Measurements from ENCODE around the gene RAB20. TPM values are rescaled to one million over a fixed set of nuclear protein-coding genes. Genes with fewer than 3 reads are reported as not detected.

The RAB20 gene
- total and polyA plus RNA-seq, 2 of the 8 experiments (the other 6 are each of a cell fraction or from before 2014, with no cell fraction given) = 14.8 to 27.9 TPM

GRCh38 chr13:110553417-110553816, 8.1 kb downstream of the RAB20 start:
- no peak overlapping the region for H4K5ac ChIP-seq (ENCODE audit: insufficient read length, low read depth, low read length)
- DNase-seq (ENCODE audit: low read depth in 1 of 2, low spot score in 2 of 2) (no peak), FAIRE-seq (peak; percentile 24)
- H2BK12ac ChIP-seq (ENCODE audit: low read depth, low read length) = no peak overlapping the region
- H3K56ac ChIP-seq (replicated peaks; ENCODE audit: insufficient read length, low read depth, low read length) = no peak overlapping the region
- H3K23ac ChIP-seq (ENCODE audit: insufficient read length) = no peak overlapping the region
- H3K18ac ChIP-seq (ENCODE audit: extremely low read depth, low read length) = no peak overlapping the region
- H4K8ac ChIP-seq (ENCODE audit: extremely low read depth, insufficient read depth, low read length) = no peak overlapping the region
- no peak overlapping the region for H3K14ac ChIP-seq (ENCODE audit: insufficient read length)
- H4K20me1 ChIP-seq (replicated peaks in 1 of 2; ENCODE audit: control insufficient read depth in 1 of 2, insufficient read depth in 2 of 2, low read length in 2 of 2) = peaks cover 0 to 6% of the 10 kb centered on the region in 2 experiments
- H3K9ac ChIP-seq (replicated peaks in 1 of 4; ENCODE audit: extremely low read depth in 1 of 4, low read depth in 3 of 4, low read length in 3 of 4) = no peak overlapping the region
- H2BK120ac ChIP-seq (replicated peaks; ENCODE audit: low read depth, low read length) = no peak overlapping the region
- no peaks in the 10 kb centered on the region for H3K9me3 ChIP-seq (ENCODE audit: insufficient read depth in 2 of 2, low read depth in 1 of 2, low read length in 1 of 2)
- H3K23me2 ChIP-seq (ENCODE audit: low read depth, low read length) = no peaks in the 10 kb centered on the region
- H2BK15ac ChIP-seq (ENCODE audit: low read length) = no peak overlapping the region
- 72% methylated on average over 4 of the region's 4 CpGs; no CpG with 5 or more reads in 1 of the 2 experiments for WGBS, 2 experiments (ENCODE audit: extremely low coverage in 1 of 2, insufficient coverage in 1 of 2, insufficient read length in 1 of 2, insufficient replicate concordance in 2 of 2, low coverage in 1 of 2, low lambda C conversion rate in 2 of 2, missing lambda C conversion rate in 1 of 2)
- ChIA-PET CTCF (ENCODE audit: partially characterized antibody) (interaction anchor here (1.1 to 2.7 kb wide), 5 partner anchors 11 to 98 kb away, joined by 3 to 9 read pairs (median 4); no protein-coding TSS in a partner anchor), POLR2A (ENCODE audit: partially characterized antibody) (interaction anchor here (1.0 to 1.2 kb wide), 2 partner anchors 18 to 20 kb away, joined by 3 read pairs; no protein-coding TSS in a partner anchor)
- H3K27ac ChIP-seq (ENCODE audit: low read depth, low read length) = no peak overlapping the region
- no peaks in the 10 kb centered on the region; a peak in 3 of 8 replicates for H3K36me3 ChIP-seq (ENCODE audit: control insufficient read depth in 2 of 4, insufficient read depth in 4 of 4, low read length in 3 of 4)
- H3K4me2 ChIP-seq (ENCODE audit: insufficient read depth in 1 of 2, low read depth in 2 of 2, low read length in 2 of 2) = no peak overlapping the region
- no peak overlapping the region for H2BK5ac ChIP-seq (ENCODE audit: low read depth, low read length)
- no peak overlapping the region for H4K91ac ChIP-seq (replicated peaks; ENCODE audit: insufficient read length, low read length)
- no peaks in the 10 kb centered on the region for H3K27me3 ChIP-seq (replicated peaks in 1 of 4; ENCODE audit: control insufficient read depth in 3 of 4, extremely low read depth in 1 of 4, insufficient read depth in 3 of 4, low read length in 3 of 4)
- H3K4ac ChIP-seq (replicated peaks; ENCODE audit: insufficient read length, low read depth, low read length) = no peak overlapping the region
- peaks cover 0 to 5% (median 1%) of the 10 kb centered on the region in 4 experiments; a peak in 1 of 7 replicates for H3K4me1 ChIP-seq (replicated peaks in 1 of 4; ENCODE audit: control insufficient read depth in 3 of 4, insufficient read depth in 4 of 4, low read length in 3 of 4)
- H2AFZ ChIP-seq (ENCODE audit: low read length) = no peak overlapping the region
- TF ChIP-seq EP300 (IDR thresholded peaks at IDR 0.05; ENCODE audit: borderline replicate concordance in 1 of 2, low read depth in 2 of 2, low read length in 2 of 2) (no peak), YY1 (IDR thresholded peaks at IDR 0.05; ENCODE audit: low read depth, low read length) (no peak), EZH2 (IDR thresholded peaks at IDR 0.05; ENCODE audit: low read depth, low read length, severe bottlenecking) (no peak), USF2 (IDR thresholded peaks at IDR 0.05; ENCODE audit: low read length) (no peak), CREB1 (IDR thresholded peaks at IDR 0.05) (no peak), RNF2 (IDR thresholded peaks at IDR 0.05; ENCODE audit: borderline replicate concordance, low read depth, low read length, missing control alignments, poor library complexity, severe bottlenecking) (no peak), CHD1 (IDR thresholded peaks at IDR 0.05; ENCODE audit: low read depth, low read length) (no peak), JUND (IDR thresholded peaks at IDR 0.05; ENCODE audit: low read length) (no peak), RFX5 (IDR thresholded peaks at IDR 0.05; ENCODE audit: borderline replicate concordance, low read depth, low read length) (no peak), ASH2L (IDR thresholded peaks at IDR 0.05; ENCODE audit: low read length) (no peak), SP1 (IDR thresholded peaks at IDR 0.05; ENCODE audit: low read depth, low read length) (no peak), MAX (IDR thresholded peaks at IDR 0.05) (no peak)
- peaks cover 37% of the 10 kb centered on the region for H3K79me1 ChIP-seq (ENCODE audit: low read depth, low read length)
- no peak overlapping the region for H3K4me3 ChIP-seq (ENCODE audit: extremely low read depth in 1 of 4, insufficient read depth in 2 of 4, low read depth in 3 of 4, low read length in 4 of 4)
- no peak overlapping the region for H2AK5ac ChIP-seq (ENCODE audit: low read depth, low read length)
- no peak overlapping the region for H2BK20ac ChIP-seq (ENCODE audit: low read length)
- H3K79me2 ChIP-seq (ENCODE audit: control insufficient read depth in 1 of 2, insufficient read depth in 2 of 2, low read length in 2 of 2) = peaks cover 11 to 67% of the 10 kb centered on the region in 2 experiments
